ENCODE data around the gene PIGQ.

DNA sequence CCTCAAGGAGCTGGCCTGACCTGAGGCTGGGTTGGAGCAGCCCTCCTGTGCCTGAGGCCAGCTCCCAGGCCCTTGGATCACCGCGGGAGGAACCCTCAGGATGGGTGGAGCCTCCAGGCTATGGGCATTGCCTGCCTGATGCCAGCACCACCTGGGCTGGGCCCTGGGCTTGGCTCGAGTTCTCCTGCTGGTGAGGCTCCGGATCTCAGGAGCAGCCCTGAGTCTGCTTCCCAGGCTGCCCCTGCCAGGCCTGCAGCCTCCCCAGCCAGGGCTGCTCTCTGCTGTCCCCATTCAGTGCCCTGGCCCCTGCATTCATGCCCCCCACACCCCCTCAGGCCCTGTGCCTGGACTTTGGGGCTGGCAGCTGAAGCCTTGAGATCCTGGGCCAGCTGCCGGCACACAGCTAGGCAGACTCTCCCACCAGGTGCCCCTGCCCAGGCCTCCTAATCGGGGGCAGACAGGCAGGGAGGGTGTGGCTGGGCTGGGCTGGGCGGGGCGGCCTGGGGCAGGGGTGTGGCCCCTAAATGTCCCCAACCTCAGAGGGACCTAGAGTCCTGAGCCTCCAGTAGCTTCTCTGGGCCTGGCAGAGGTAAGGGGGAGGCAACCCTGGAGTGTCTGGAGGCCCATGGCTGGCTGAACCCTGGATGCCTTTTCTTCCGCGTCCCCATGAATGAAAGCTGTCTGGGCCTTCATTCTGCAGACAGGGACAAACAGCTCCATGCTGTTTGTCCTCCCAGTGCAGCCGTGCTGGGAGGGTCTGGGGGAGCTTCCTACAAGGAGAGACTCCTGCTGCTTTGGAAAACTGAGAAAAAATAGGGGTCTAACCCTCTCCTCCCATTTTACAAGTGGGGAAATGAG is 1.1 kb upstream of the PIGQ start:
- TF ChIP-seq ZNF121 (CRISPR knock-in tag; IDR thresholded peaks at IDR 0.05) (no peak), ZNF282 (IDR thresholded peaks at IDR 0.05; ENCODE audit: partially characterized antibody) (no peak), U2AF2 (IDR thresholded peaks at IDR 0.05; ENCODE audit: low read depth, low read length) (no peak), BCLAF1 (IDR thresholded peaks at IDR 0.05) (no peak), GATAD2A (CRISPR knock-in tag; IDR thresholded peaks at IDR 0.05) (no peak), ZIK1 (CRISPR knock-in tag; IDR thresholded peaks at IDR 0.05; ENCODE audit: borderline replicate concordance, low read depth) (no peak)
- TF ChIP-seq, protein P1, sequence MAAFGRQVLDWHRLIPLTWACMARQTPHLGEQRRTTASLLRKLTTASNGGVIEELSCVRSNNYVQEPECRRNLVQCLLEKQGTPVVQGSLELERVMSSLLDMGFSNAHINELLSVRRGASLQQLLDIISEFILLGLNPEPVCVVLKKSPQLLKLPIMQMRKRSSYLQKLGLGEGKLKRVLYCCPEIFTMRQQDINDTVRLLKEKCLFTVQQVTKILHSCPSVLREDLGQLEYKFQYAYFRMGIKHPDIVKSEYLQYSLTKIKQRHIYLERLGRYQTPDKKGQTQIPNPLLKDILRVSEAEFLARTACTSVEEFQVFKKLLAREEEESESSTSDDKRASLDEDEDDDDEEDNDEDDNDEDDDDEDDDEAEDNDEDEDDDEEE (CRISPR knock-in tag; IDR thresholded peaks at IDR 0.05), result no peak
- TF ChIP-seq, protein P2, sequence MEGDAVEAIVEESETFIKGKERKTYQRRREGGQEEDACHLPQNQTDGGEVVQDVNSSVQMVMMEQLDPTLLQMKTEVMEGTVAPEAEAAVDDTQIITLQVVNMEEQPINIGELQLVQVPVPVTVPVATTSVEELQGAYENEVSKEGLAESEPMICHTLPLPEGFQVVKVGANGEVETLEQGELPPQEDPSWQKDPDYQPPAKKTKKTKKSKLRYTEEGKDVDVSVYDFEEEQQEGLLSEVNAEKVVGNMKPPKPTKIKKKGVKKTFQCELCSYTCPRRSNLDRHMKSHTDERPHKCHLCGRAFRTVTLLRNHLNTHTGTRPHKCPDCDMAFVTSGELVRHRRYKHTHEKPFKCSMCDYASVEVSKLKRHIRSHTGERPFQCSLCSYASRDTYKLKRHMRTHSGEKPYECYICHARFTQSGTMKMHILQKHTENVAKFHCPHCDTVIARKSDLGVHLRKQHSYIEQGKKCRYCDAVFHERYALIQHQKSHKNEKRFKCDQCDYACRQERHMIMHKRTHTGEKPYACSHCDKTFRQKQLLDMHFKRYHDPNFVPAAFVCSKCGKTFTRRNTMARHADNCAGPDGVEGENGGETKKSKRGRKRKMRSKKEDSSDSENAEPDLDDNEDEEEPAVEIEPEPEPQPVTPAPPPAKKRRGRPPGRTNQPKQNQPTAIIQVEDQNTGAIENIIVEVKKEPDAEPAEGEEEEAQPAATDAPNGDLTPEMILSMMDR (CRISPR knock-in tag; IDR thresholded peaks at IDR 0.05), result no peak

All from HepG2 (cell line).